ENCODE results near the gene SLC23A1. TPM values are rescaled to one million over a fixed set of nuclear protein-coding genes. Genes with fewer than 3 reads are reported as not detected.
A peak's percentile ranks its signal among the peaks of the same experiment; 100 is the strongest.

The SLC23A1 gene
- total RNA-seq: 0.04 TPM
- polyA plus RNA-seq (ENCODE audit: insufficient read depth in 1 of 8, insufficient read length in 8 of 8, low replicate concordance in 1 of 8): 1 to 10 TPM in 2 of 8 donors, under 1 TPM in 6; 0.11 to 2.1 (median 0.34) TPM
- long read RNA-seq, donor 1: 0 reads
- long read RNA-seq, donor 2: 0 reads
- long read RNA-seq, donor 3: 0 reads
- long read RNA-seq, donor 4: 0 reads
- long read RNA-seq, donor 5: 0 reads
- long read RNA-seq, donor 6: 0 reads
- long read RNA-seq, donor 7: 0 reads
- long read RNA-seq, donor 8: 0 reads
- long read RNA-seq, donor 9: 0 reads
- long read RNA-seq, donor 10: 0 reads
- long read RNA-seq, donor 11: 0 reads

DNA sequence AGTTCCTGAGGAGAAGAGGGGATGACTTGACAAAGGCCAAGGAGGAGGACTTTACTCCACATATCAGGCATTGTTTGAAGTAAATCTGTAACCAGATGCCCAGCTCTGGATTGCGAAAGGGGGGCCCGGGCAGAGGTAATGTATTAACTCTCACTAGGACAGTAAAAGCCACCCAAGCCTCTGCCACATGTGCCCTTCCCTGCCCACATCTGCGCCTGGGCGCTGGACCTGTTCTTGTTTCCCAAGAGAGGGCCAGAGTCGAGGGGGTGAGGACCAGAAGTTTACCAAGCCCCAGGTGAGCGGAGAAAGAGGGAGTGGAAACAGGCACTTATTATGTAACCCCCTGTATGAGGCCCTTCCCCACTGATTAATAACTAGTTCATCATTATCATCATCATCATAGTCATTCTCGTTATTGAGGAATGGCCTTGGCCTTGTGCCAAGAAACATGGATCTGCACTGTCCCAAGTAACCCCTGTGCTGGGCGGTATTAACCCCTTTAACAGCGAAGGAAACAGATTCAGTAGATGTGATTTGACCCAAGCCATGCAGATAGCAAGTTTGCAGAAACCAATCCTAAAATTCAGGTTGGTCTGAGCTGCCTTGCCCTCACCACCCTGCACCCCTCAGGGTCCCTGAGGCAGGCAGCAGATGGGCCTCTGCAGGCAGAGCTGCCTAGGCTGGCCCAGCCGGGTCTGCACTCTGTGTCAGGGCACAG, at the start of gene SLC23A1:
SLC23A1 (minus strand) TSS at position 23 of the 718 bp plus-strand sequence. CDS start 44 bp downstream, outside the sequence.
- WGBS (ENCODE audit: insufficient coverage): 70% methylated on average over 3 of the region's 10 CpGs
- no peak within 1 kb of the TSS for H3K27ac ChIP-seq (ENCODE audit: low read length)
- no peaks in the 10 kb centered on the region for H3K36me3 ChIP-seq (ENCODE audit: control insufficient read depth, insufficient read depth, low read length)
- no peak within 1 kb of the TSS for H3K4me3 ChIP-seq (ENCODE audit: low read length)
- H3K27me3 ChIP-seq (ENCODE audit: control insufficient read depth, insufficient read depth, low read length): no peaks in the 10 kb centered on the region
- no peak for DNase-seq
- H3K4me1 ChIP-seq (ENCODE audit: control insufficient read depth, insufficient read depth, low read length): peaks cover 11% of the 10 kb centered on the region
- no peaks in the 10 kb centered on the region for H3K9me3 ChIP-seq (replicated peaks; ENCODE audit: control insufficient read depth, low read depth, low read length)

DNA sequence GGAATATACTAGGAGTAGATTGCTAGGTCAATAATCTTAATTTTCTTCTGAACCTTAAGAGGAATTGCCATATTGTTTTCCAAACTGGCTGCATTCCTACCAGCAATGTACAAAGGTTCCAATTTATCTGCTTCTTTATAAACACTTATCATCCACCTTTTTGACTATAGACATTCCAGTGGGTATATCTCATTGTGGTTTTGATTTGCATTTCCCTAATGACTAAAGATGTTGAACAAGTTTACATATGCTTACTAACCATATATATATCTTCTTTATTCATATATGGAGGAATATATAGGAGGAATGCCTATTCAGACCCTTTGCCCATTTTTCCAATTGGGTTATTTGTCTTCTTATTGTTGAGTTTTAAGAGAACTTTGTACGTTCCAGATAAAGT, 48.6 kb upstream of the SLC23A1 start:
- Histone ChIP-seq H3K27me3 (ENCODE audit: control insufficient read depth, insufficient read depth, low read length) (no peaks in the 10 kb centered on the region), H3K36me3 (ENCODE audit: control insufficient read depth, insufficient read depth, low read length) (peaks cover 33% of the 10 kb centered on the region), H3K27ac (ENCODE audit: low read length) (no peak overlapping the region), H3K9me3 (replicated peaks; ENCODE audit: control insufficient read depth, low read depth, low read length) (no peaks in the 10 kb centered on the region), H3K4me3 (ENCODE audit: low read length) (no peak overlapping the region), H3K4me1 (ENCODE audit: control insufficient read depth, insufficient read depth, low read length) (no peaks in the 10 kb centered on the region)
- no CpG with 5 or more reads among the region's 1 CpG for WGBS (ENCODE audit: insufficient coverage)
- no peak for DNase-seq

DNA sequence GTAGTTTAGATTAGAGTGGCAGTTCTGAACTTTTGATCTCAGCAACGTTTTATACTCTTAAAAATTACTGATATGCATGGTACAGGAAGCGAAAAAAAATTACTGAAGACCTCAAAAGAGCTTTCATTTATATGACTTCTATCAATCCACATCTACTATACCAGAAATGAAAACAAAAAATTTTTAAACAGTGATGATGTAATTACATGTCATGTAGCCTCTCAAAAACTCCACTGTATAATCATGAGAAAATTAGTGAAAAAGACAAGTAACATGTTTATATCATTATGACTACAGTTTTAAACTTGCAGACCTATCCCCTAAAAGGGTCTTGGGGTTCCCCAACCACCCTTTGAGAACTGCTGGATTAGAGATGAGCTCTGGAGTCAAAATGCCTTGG, 46.9 kb upstream of the SLC23A1 start:
- no peak overlapping the region for H3K4me3 ChIP-seq (ENCODE audit: low read length)
- no peaks in the 10 kb centered on the region for H3K27me3 ChIP-seq (ENCODE audit: control insufficient read depth, insufficient read depth, low read length)
- WGBS (ENCODE audit: insufficient coverage): no CpG with 5 or more reads among the region's 2 CpGs
- no peaks in the 10 kb centered on the region for H3K4me1 ChIP-seq (ENCODE audit: control insufficient read depth, insufficient read depth, low read length)
- peaks cover 44% of the 10 kb centered on the region for H3K36me3 ChIP-seq (ENCODE audit: control insufficient read depth, insufficient read depth, low read length)
- no peaks in the 10 kb centered on the region for H3K9me3 ChIP-seq (replicated peaks; ENCODE audit: control insufficient read depth, low read depth, low read length)
- no peak for DNase-seq
- H3K27ac ChIP-seq (ENCODE audit: low read length): no peak overlapping the region

DNA sequence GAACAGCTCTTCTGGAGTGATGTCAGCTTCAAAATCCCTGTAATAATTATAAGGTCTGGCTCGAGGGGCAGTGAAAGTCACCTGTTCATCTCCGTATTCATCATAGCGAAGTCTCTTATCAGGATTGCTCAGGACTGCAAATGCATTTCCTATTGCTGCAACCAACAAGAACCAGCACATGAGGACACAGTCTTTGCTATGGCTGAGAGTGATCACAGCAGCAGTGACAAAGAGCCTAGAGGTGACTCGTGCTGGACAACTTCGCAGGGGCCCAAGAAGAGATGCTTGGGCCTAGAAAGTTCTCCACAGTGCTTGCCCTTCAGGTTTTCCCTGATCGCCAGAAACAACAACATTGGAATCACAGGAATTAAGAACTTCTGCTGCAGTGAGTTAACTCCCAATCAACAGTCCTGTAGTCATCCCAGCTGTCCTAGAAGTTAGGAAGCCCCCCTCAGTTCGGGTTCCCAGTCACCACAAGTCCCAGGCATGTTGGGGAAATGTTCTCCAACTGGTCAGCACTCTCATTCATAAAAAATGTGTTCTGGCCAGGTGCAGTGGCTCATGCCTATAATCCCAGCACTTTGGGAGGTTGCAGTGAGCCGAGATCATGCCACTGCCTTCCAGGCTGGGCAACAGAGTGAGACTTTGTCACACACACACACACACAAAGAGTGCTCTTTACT, 43.2 kb upstream of the SLC23A1 start:
- H3K9me3 ChIP-seq (replicated peaks; ENCODE audit: control insufficient read depth, low read depth, low read length): no peaks in the 10 kb centered on the region
- DNase-seq: no peak
- peaks cover 53% of the 10 kb centered on the region for H3K36me3 ChIP-seq (ENCODE audit: control insufficient read depth, insufficient read depth, low read length)
- 87% methylated on average over 7 of the region's 8 CpGs for WGBS (ENCODE audit: insufficient coverage)
- H3K27me3 ChIP-seq (ENCODE audit: control insufficient read depth, insufficient read depth, low read length): no peaks in the 10 kb centered on the region
- no peak overlapping the region for H3K27ac ChIP-seq (ENCODE audit: low read length)
- H3K4me3 ChIP-seq (ENCODE audit: low read length): no peak overlapping the region
- H3K4me1 ChIP-seq (ENCODE audit: control insufficient read depth, insufficient read depth, low read length): no peaks in the 10 kb centered on the region

DNA sequence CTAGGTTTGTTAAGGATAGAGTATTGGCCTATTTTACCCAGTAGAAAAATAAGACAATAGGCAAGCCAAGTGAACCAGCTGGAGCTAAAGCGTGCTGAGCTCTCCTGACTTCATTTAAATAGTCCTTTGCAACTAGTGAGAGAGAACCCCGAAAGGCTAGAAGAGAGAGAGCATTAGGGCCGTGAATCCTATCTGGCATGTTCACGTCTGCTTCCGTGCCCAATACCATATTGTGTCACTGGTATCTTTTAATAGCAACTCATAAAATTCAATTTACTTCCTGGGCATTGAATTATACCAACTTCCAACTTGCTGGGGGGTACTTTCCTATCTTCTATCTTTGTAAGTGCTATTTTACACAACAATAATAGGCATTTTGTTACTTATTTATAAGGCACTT, 42.4 kb upstream of the SLC23A1 start:
- Histone ChIP-seq H3K9me3 (replicated peaks; ENCODE audit: control insufficient read depth, low read depth, low read length) (no peaks in the 10 kb centered on the region), H3K27me3 (ENCODE audit: control insufficient read depth, insufficient read depth, low read length) (no peaks in the 10 kb centered on the region), H3K36me3 (ENCODE audit: control insufficient read depth, insufficient read depth, low read length) (peaks cover 57% of the 10 kb centered on the region), H3K4me3 (ENCODE audit: low read length) (no peak overlapping the region), H3K4me1 (ENCODE audit: control insufficient read depth, insufficient read depth, low read length) (no peaks in the 10 kb centered on the region), H3K27ac (ENCODE audit: low read length) (no peak overlapping the region)
- DNase-seq: no peak
- 57% methylated on average over 1 of the region's 5 CpGs for WGBS (ENCODE audit: insufficient coverage)

DNA sequence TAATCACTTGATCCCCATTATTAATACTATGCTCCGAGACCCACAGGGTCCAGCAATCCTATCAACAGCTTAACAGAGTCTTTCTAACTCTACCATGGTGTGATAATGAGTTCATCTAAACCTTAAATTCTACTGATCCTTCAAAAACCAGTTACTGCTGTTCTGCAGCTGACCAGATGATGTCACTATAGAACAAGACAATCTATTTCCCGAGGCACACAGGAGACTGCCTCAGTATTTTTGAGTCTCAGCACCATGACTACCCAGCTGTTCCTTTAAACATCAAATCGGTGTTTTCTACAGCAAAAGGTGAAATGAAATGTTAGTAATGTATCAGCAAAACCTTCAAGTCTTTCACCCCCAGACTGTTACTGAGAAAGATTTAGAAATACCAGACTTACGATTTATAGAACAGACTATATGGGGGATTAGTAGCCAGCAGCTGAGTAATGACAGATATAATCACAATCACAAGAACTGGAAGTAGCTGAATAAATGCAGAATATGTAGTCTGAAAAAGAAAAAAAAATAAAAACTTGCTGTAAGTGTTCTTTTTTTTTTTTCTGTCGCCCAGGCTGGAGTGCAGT, 39.3 kb upstream of the SLC23A1 start:
- DNase-seq: peak; percentile 87
- peaks cover 65% of the 10 kb centered on the region for H3K36me3 ChIP-seq (ENCODE audit: control insufficient read depth, insufficient read depth, low read length)

DNA sequence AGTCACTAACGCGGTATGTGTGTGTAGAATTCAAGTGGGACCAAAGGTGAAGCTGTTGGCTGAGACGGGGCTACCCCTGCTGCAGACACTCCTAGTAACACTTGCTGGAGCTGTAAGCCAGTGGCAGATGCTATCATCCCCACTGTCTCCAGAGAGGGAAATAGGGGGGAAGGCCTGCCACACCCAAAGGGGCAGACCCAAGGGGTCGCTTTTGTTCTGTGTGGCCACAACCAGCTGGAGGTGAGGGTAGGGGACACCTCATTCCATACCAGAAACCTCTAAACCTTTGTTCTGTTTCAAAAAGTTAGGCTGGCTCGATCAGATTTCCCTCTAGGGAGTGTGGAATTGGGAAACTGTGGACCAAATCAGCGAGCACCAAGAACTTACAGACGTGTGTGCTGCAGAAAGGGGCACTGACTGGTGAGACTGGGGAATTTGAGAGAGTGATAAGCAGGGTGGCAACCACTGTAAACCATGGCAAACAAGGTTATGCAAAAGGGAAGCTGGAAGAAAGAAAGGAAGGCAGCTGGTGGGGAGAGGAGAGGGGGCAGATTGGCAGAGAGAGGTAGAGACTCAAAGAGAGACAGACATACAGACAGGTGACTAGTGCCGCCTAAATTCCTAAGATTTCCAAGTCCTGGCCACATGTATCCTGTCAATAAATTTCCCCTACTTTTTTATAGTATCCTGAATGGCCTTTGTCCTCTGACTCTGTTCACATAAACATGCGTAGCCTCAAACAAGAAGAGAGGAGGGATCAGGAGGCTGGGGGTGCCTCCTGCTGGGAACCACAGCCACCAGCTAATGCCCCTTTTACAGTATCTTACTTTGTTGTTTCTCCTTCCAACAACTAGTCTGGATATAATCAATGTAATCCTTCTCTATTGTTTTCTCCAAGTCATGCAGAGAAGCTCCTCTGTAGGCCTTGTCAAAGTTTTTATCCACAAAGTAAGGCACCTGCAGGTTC, 36.4 kb upstream of the SLC23A1 start:
- WGBS (ENCODE audit: insufficient coverage): 79% methylated on average over 3 of the region's 9 CpGs
- Histone ChIP-seq H3K27me3 (ENCODE audit: control insufficient read depth, insufficient read depth, low read length) (no peaks in the 10 kb centered on the region), H3K36me3 (ENCODE audit: control insufficient read depth, insufficient read depth, low read length) (peaks cover 50% of the 10 kb centered on the region), H3K9me3 (replicated peaks; ENCODE audit: control insufficient read depth, low read depth, low read length) (no peaks in the 10 kb centered on the region), H3K27ac (ENCODE audit: low read length) (peak overlapping the region; percentile 83), H3K4me3 (ENCODE audit: low read length) (no peak overlapping the region), H3K4me1 (ENCODE audit: control insufficient read depth, insufficient read depth, low read length) (peaks cover 47% of the 10 kb centered on the region)
- no peak for DNase-seq

More for the DNA sequence above, 39.3 kb upstream of the SLC23A1 start:
- H3K27ac ChIP-seq (ENCODE audit: low read length): peak overlapping the region; percentile 2
- H3K9me3 ChIP-seq (replicated peaks; ENCODE audit: control insufficient read depth, low read depth, low read length): no peaks in the 10 kb centered on the region
- WGBS (ENCODE audit: insufficient coverage): no CpG with 5 or more reads among the region's 5 CpGs
- no peaks in the 10 kb centered on the region for H3K27me3 ChIP-seq (ENCODE audit: control insufficient read depth, insufficient read depth, low read length)
- H3K4me3 ChIP-seq (ENCODE audit: low read length): no peak overlapping the region
- peaks cover 22% of the 10 kb centered on the region for H3K4me1 ChIP-seq (ENCODE audit: control insufficient read depth, insufficient read depth, low read length)

DNA sequence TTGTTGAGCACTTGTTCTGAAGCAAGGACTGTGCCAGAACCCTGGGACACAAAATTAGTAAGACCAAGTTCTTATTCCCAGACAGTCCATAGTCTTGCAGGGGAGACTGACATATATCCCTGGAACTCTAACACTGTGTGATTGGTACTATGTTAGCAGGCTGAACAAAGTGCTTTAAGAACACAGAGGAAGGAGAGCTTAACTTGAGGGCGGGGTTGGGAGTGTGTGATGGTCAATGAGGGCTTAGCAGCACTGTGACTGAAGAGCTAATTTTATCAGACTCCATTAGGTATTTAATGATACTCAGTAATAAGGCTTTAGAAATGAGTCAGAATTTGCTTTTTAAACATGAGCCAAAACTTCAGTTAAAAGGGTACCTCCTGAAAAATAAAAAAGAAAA, 35.7 kb upstream of the SLC23A1 start:
- Histone ChIP-seq H3K36me3 (ENCODE audit: control insufficient read depth, insufficient read depth, low read length) (peaks cover 46% of the 10 kb centered on the region), H3K27ac (ENCODE audit: low read length) (peak overlapping the region; percentile 83), H3K9me3 (replicated peaks; ENCODE audit: control insufficient read depth, low read depth, low read length) (no peaks in the 10 kb centered on the region), H3K27me3 (ENCODE audit: control insufficient read depth, insufficient read depth, low read length) (no peaks in the 10 kb centered on the region), H3K4me3 (ENCODE audit: low read length) (no peak overlapping the region), H3K4me1 (ENCODE audit: control insufficient read depth, insufficient read depth, low read length) (peaks cover 54% of the 10 kb centered on the region)
- WGBS (ENCODE audit: insufficient coverage): 80% methylated on average over 1 of the region's 1 CpG
- DNase-seq: peak; percentile 36

DNA sequence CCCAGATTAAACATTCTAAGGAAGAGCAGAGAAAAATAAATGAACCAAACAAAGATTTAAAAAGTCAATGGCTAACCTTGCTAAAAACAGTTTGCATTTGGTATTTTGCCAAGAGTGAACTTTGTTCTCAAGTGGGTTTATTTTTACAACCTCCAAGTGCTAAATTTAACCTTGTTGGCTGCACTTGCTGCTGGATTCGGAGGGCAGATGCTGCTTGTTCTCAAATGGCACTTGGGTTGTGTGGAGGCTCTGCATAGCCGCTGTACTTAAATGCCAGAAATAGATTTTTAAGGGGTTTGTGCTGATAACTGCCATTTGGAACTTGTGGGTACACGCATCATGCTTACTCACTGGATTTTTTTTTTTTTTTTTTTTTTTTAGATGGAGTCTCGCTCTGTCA, 34.1 kb upstream of the SLC23A1 start:
- Histone ChIP-seq H3K4me3 (ENCODE audit: low read length) (no peak overlapping the region), H3K36me3 (ENCODE audit: control insufficient read depth, insufficient read depth, low read length) (peaks cover 57% of the 10 kb centered on the region), H3K27me3 (ENCODE audit: control insufficient read depth, insufficient read depth, low read length) (no peaks in the 10 kb centered on the region), H3K4me1 (ENCODE audit: control insufficient read depth, insufficient read depth, low read length) (peaks cover 61% of the 10 kb centered on the region), H3K27ac (ENCODE audit: low read length) (peak overlapping the region; percentile 38), H3K9me3 (replicated peaks; ENCODE audit: control insufficient read depth, low read depth, low read length) (no peaks in the 10 kb centered on the region)
- peak; percentile 81 for DNase-seq
- no CpG with 5 or more reads among the region's 4 CpGs for WGBS (ENCODE audit: insufficient coverage)
